ENCODE results near the gene OPHN1.

- TF ChIP-seq BCL3 (IDR thresholded peaks at IDR 0.05; ENCODE audit: borderline replicate concordance, insufficient read depth, low read depth, low read length, poor library complexity, severe bottlenecking) (no peak), CEBPB (IDR thresholded peaks at IDR 0.05; ENCODE audit: borderline replicate concordance in 1 of 2, low read depth in 2 of 2, low read length in 2 of 2) (no peak), NFYB (IDR thresholded peaks at IDR 0.05; ENCODE audit: insufficient read depth, low read depth, low read length) (no peak), CTCF (IDR thresholded peaks at IDR 0.05 in 2 of 3, conservative IDR thresholded peaks at IDR 0.05 in 1 of 3; ENCODE audit: control insufficient read depth in 2 of 3, extremely low read depth in 1 of 3, insufficient read depth in 1 of 3, low read depth in 3 of 3, low read length in 3 of 3) (no peak), SMC3 (IDR thresholded peaks at IDR 0.05; ENCODE audit: borderline replicate concordance, low read length) (no peak), EZH2 (IDR thresholded peaks at IDR 0.05; ENCODE audit: borderline replicate concordance, control insufficient read depth, low read depth, low read length) (no peak), USF2 (IDR thresholded peaks at IDR 0.05; ENCODE audit: borderline replicate concordance, low read depth, low read length) (no peak), IRF4 (IDR thresholded peaks at IDR 0.05; ENCODE audit: low read depth, low read length) (no peak), IRF3 (IDR thresholded peaks at IDR 0.05) (no peak), ZNF24 (IDR thresholded peaks at IDR 0.05) (no peak), CBX3 (IDR thresholded peaks at IDR 0.05; ENCODE audit: borderline replicate concordance, low read depth) (no peak)
Observed at GRCh38 chrX:68443155-68443868, 10.0 kb upstream of the OPHN1 start.
